Adrenal gland (tissue), 12 donors: ENCODE results near the gene FHL3. TPM values are rescaled to one million over a fixed set of nuclear protein-coding genes. Genes with fewer than 3 reads are reported as not detected.
A peak's percentile ranks its signal among the peaks of the same experiment; 100 is the strongest.

Experiments used
- DNase-seq, 7 donors: peaks; one replicate each; pipeline ENCODE4 v3.0.0-alpha.2; 2019 to 2020
- H3K27ac ChIP-seq, 5 donors: fragments of 200-600 bp; sonication (generic) in 4 of 5; 1 replicate in 3 of 5; 2 replicates in 2 of 5; pipeline versions ENCODE4 v1.5.1 to v1.8.0; 2016 to 2020; ENCODE audit warnings: mild to moderate bottlenecking in 1 of 5
- H3K27me3 ChIP-seq: fragments of 200-600 bp; 2 replicates; pipeline ENCODE4 v1.8.0; 2021
- H3K36me3 ChIP-seq, 2 donors: fragments of 200-600 bp; replicated peaks in 1 of 2; 1 replicate in 1 of 2; 2 replicates in 1 of 2; pipeline versions ENCODE4 v1.5.1 to v1.8.0; 2018 to 2022
- H3K4me1 ChIP-seq, 2 donors: fragments of 200-600 bp; replicated peaks in 1 of 2; 1 replicate in 1 of 2; 2 replicates in 1 of 2; pipeline versions ENCODE4 v1.5.1 to v1.8.0; 2018 to 2021
- H3K4me3 ChIP-seq, 4 donors: fragments of 200-600 bp; sonication (generic) in 3 of 4; one replicate each; pipeline ENCODE4 v1.5.1; 2016 to 2018
- H3K9me3 ChIP-seq, 3 donors: fragments of 200-600 bp; sonication (generic) in 1 of 3; replicated peaks in 1 of 3; 1 replicate in 2 of 3; 2 replicates in 1 of 3; pipeline versions ENCODE4 v1.5.1 to v1.8.0; 2016 to 2021
- CTCF ChIP-seq, 6 experiments: fragments of 450-650 bp in 4 of 6; fragments of 200-600 bp in 2 of 6; sonication (generic) in 1 of 6; IDR thresholded peaks; 1 replicate in 5 of 6; 2 replicates in 1 of 6; pipeline versions ENCODE4 v1.5.1 to v1.8.0; 2016 to 2021; ENCODE audit warnings: antibody characterized with exemption in 6 of 6, mild to moderate bottlenecking in 2 of 6, moderate library complexity in 1 of 6
- POLR2A ChIP-seq, 2 donors: fragments of 450-650 bp; IDR thresholded peaks; one replicate each; pipeline ENCODE4 v1.6.1; 2017; ENCODE audit warnings: antibody characterized with exemption in 2 of 2, mild to moderate bottlenecking in 2 of 2, moderate library complexity in 1 of 2
- WGBS, 4 donors: extraction: QIAGEN DNeasy Blood & Tissue Kit in 2 of 4; methylation state at CpG; one replicate each; pipeline versions ENCODE4 v1.1.5 to v1.1.7; 2013 to 2017; 5-methylcytosine and 5-hydroxymethylcytosine counted together
- intact Hi-C, 2 donors: fragments of 100-400 bp; cut with DNase I; formaldehyde crosslinking; loops; one replicate each; pipeline versions ENCODE4 v1.14.1 to v1.15.0; 2022 to 2023
- polyA plus RNA-seq, 3 donors: library from polyadenylated mRNA; stranded (reverse); fragments of 200-250 nt in 2 of 3; fragments of 350-450 nt in 1 of 3; fragmentation: Illumina TruSeq in 1 of 3; extraction: RNeasy Lipid Tissue Mini Kit (QIAGEN cat#74804) in 1 of 3; gene quantifications; one replicate each; pipeline ENCODE4 v1.2.3, GENCODE V29; 2013 to 2014
- total RNA-seq, 9 donors: library from RNA; depleted of rRNA in 4 of 9; stranded (reverse); fragments of >200 nt in 4 of 9; fragments of 120-200 nt in 1 of 9; fragmentation: NEBNext Ultra II Directional in 1 of 9; extraction: Animal tissue kit (Norgen Biotek cat#: 25700) in 1 of 9; gene quantifications; one replicate each; pipeline versions ENCODE4 v1.1.0 to v1.2.4, GENCODE V29; 2013 to 2023
- donor health status: healthy with polysubstance abuse.
- donor health status: Bipolar disorder and iron deficiency.
- donor health status: DM: yes; HTN: yes; CAD: no.
- donor health status: DM: no; HTN: no; CAD: no.
- donor health status: DM: no; HTN: no; CAD: no.
- donor health status: DM: yes; HTN: yes; CAD: no.

Gene FHL3
- total and polyA plus RNA-seq, 12 donors, result 5.8 to 47.6 (median 23.2) TPM

DNA sequence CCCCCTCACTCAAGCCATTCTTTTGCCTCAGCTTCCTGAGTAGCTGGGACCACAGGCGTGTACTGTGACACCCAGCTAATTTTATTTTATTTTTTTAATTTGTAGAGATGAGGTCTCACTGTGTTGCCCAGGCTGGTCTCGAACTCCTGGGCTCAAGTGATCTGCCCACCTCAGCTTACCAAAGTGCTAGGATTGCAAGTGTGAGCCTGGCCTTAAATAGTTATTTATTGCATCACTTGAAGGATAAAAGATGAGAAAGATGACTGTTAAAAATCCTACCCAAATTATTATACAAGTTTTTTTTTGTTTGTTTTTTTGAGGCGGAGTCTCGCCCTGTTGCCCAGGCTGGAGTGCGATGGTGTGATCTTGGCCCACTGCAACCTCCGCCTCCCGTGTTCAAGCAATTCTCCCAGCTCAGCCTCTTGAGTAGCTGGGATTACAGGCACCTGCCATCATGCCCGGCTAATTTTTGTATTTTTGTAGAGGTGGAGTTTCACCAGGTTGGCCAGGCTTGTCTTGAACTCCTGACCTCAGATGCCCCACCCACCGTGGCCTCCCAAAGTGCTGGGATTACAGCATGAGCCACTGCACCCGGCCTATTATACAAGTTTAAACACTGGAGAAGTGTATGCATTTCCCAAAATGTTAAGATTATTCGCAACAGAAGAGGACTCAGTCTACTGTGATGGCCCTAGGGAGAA lies 9.6 kb upstream of the FHL3 start:
- peak in 2 of 7 donors; percentile 7 to 16 for DNase-seq

DNA sequence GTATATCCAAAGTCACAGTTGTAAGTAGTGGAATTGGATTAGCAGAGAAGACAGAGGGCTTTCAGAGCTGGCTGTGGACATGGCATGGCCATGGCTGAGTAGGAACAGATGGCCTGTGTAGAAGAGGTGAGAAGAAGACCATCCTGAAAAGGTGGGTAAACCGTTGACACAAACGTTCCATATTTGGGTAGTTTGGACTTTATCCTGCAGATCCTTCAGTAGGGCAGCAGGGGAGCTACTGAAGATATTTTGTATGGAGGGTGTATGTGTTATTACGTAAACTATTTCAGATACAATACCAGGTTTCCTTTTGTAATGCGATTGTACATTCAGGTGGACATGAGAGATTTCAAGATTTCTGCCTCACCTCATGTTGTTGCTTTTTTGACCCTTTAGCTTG lies 8.9 kb upstream of the FHL3 start:
- H3K4me1 ChIP-seq, result peaks cover 33 to 44% of the 10 kb centered on the region in 2 donors
- H3K36me3 ChIP-seq, result peaks cover 0 to 28% of the 10 kb centered on the region in 2 donors
- H3K4me3 ChIP-seq, result peak overlapping the region in 1 of 4 donors; percentile 82
- intact Hi-C loops, result no loop called here
- WGBS, 4 donors, result 55 to 63% (median 60%) methylated on average over 4 of the region's 4 CpGs
- DNase-seq, result no peak
- no peaks in the 10 kb centered on the region for H3K9me3 ChIP-seq
- TF ChIP-seq POLR2A (IDR thresholded peaks at IDR 0.05), result no peak
- no peak for TF ChIP-seq CTCF (IDR thresholded peaks at IDR 0.05)
- H3K27ac ChIP-seq, result peak overlapping the region in 3 of 5 donors; percentile 89 to 98 (median 97)
- H3K27me3 ChIP-seq, result no peaks in the 10 kb centered on the region

More for the DNA sequence above, 9.6 kb upstream of the FHL3 start:
- peak overlapping the region in 4 of 5 donors; percentile 56 to 98 (median 68) for H3K27ac ChIP-seq
- H3K4me3 ChIP-seq, result no peak overlapping the region
- no peak for TF ChIP-seq CTCF (IDR thresholded peaks at IDR 0.05)
- TF ChIP-seq POLR2A (IDR thresholded peaks at IDR 0.05), result no peak
- intact Hi-C loops, result no loop called here
- peaks cover 0 to 35% of the 10 kb centered on the region in 2 donors for H3K36me3 ChIP-seq
- no peaks in the 10 kb centered on the region for H3K27me3 ChIP-seq
- no peaks in the 10 kb centered on the region for H3K9me3 ChIP-seq
- peaks cover 33 to 45% of the 10 kb centered on the region in 2 donors for H3K4me1 ChIP-seq
- 81 to 86% (median 82%) methylated on average over 11 of the region's 11 CpGs for WGBS, 4 donors

- 9 to 20% (median 11%) methylated on average over 4 of the region's 4 CpGs for WGBS, 4 donors
- H3K36me3 ChIP-seq, result peaks cover 0 to 19% of the 10 kb centered on the region in 2 donors
- no peak for DNase-seq
- peak overlapping the region in 3 of 4 donors; percentile 57 to 95 (median 82) for H3K4me3 ChIP-seq
- H3K9me3 ChIP-seq, result no peaks in the 10 kb centered on the region
- no peaks in the 10 kb centered on the region for H3K27me3 ChIP-seq
- intact Hi-C loops, result no loop called here
- H3K4me1 ChIP-seq, result peaks cover 33 to 39% of the 10 kb centered on the region in 2 donors
- peak overlapping the region; percentile 79 to 98 (median 96) for H3K27ac ChIP-seq
- TF ChIP-seq CTCF (IDR thresholded peaks at IDR 0.05), result no peak
- TF ChIP-seq POLR2A (IDR thresholded peaks at IDR 0.05), result no peak
Observed at GRCh38 chr1:38013227-38013622, 7.9 kb upstream of the FHL3 start.

DNA sequence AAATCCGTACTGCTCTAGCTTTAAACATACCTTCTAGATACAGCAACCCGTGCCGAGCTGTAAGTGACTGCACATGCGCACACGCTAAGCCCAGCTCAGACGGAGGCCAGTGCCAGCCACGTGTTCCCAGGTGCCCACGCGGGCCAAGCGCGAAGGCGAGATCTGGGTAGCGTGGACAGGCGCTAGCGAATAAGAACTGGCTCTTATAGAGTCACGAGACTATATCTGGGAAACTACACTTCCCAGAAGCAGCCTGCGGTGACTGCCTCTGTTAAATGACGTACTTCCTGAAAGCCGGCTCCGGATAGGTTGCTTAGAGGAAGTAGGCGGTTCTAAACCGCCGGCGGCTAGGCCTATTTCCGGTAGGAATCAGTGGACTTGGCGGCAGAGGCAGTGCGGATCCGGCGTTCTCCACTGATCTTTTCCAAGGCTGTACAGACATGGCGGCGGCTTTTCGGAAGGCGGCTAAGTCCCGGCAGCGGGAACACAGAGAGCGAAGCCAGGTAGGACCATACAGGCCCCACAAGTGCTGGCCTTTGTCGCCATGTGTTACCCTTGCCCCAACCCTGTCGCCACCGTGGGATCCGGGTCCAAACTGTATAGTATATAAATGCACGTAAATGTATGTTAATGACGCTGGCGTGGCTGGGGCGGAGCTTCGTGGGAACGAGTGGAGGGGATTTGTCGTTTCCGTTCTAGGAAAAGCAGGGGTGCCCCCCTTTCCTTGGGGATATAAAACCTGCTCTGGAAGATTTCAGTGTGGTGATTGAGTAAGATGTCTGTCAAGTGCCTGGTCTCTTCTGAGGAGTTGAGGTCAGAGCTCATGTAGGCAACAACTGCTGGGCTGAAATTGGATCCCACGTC lies 7.3 kb upstream of the FHL3 start, which contains the start of gene UTP11:
UTP11 (plus strand) TSS at position 372 of the 864 bp plus-strand sequence; CDS start at position 441, 69 bp downstream.
- WGBS, 4 donors, result 0 to 1% (median 1%) methylated on average over 14 to 49 of the region's 49 CpGs
- H3K36me3 ChIP-seq, result peaks cover 0 to 13% of the 10 kb centered on the region in 2 donors
- peak; percentile 94 to 99 (median 98) for DNase-seq
- H3K27ac ChIP-seq, result peak within 1 kb of the TSS; percentile 79 to 98 (median 96)
- intact Hi-C loops, result no loop called here
- no peaks in the 10 kb centered on the region for H3K27me3 ChIP-seq
- peak within 1 kb of the TSS; percentile 57 to 95 (median 84) for H3K4me3 ChIP-seq
- peak; percentile 59 to 91 for TF ChIP-seq POLR2A (IDR thresholded peaks at IDR 0.05)
- peak in 1 of 6 experiments; percentile 12 for TF ChIP-seq CTCF (IDR thresholded peaks at IDR 0.05)
- no peaks in the 10 kb centered on the region for H3K9me3 ChIP-seq
- H3K4me1 ChIP-seq, result peaks cover 33 to 39% of the 10 kb centered on the region in 2 donors
